CD14-positive monocyte (primary cell): ENCODE data around the gene ZNF225. TPM values are rescaled to one million over a fixed set of nuclear protein-coding genes. Genes with fewer than 3 reads are reported as not detected.

Experiments used
- DNase-seq, 3 donors: peaks; one replicate each; pipeline ENCODE4 v3.0.0-alpha.2; 2011 to 2022
- H2AFZ ChIP-seq: 2 replicates; pipeline ENCODE4 v1.6.0; 2012; ENCODE audit warnings: mild to moderate bottlenecking, low read depth, low read length, inconsistent platforms; ENCODE audit not compliant: insufficient read depth, poor library complexity, severe bottlenecking
- H3K27ac ChIP-seq, 2 donors: 1 replicate in 1 of 2; 2 replicates in 1 of 2; pipeline ENCODE4 v1.5.1; 2012 to 2013; ENCODE audit warnings: low read length in 2 of 2, control low read depth in 1 of 2, inconsistent platforms in 1 of 2, low read depth in 1 of 2, mild to moderate bottlenecking in 1 of 2
- H3K27me3 ChIP-seq, 2 donors: one replicate each; pipeline versions ENCODE4 v1.6.0 to v1.6.1; 2011 to 2013; ENCODE audit warnings: low read length in 2 of 2; ENCODE audit not compliant: control insufficient read depth in 2 of 2, insufficient read depth in 2 of 2
- H3K36me3 ChIP-seq, 2 donors: replicated peaks in 1 of 2; 1 replicate in 1 of 2; 2 replicates in 1 of 2; pipeline versions ENCODE4 v1.5.1 to v1.6.1; 2012 to 2013; ENCODE audit warnings: low read length in 2 of 2, control low read depth in 1 of 2, inconsistent platforms in 1 of 2, mild to moderate bottlenecking in 1 of 2; ENCODE audit not compliant: insufficient read depth in 2 of 2, control insufficient read depth in 1 of 2
- H3K4me1 ChIP-seq, 2 donors: 1 replicate in 1 of 2; 2 replicates in 1 of 2; pipeline versions ENCODE4 v1.5.1 to v1.6.1; 2012 to 2013; ENCODE audit warnings: low read length in 2 of 2, control low read depth in 1 of 2, inconsistent platforms in 1 of 2, mild to moderate bottlenecking in 1 of 2, moderate library complexity in 1 of 2; ENCODE audit not compliant: insufficient read depth in 2 of 2, control insufficient read depth in 1 of 2
- H3K4me2 ChIP-seq: replicated peaks from 2 replicates; pipeline ENCODE3; 2012; ENCODE audit warnings: low read length, moderate library complexity, mild to moderate bottlenecking; ENCODE audit not compliant: poor library complexity, severe bottlenecking; ENCODE audit errors: extremely low read depth
- H3K4me3 ChIP-seq, 3 experiments: fragments of 200-600 bp in 1 of 3; sonication (generic) in 1 of 3; replicated peaks in 1 of 3; 1 replicate in 2 of 3; 2 replicates in 1 of 3; pipeline ENCODE4 v1.5.1; 2011 to 2013; ENCODE audit warnings: low read length in 3 of 3, mild to moderate bottlenecking in 3 of 3, control low read depth in 2 of 3, low read depth in 2 of 3, inconsistent platforms in 1 of 3, moderate library complexity in 1 of 3
- H3K79me2 ChIP-seq: 2 replicates; pipeline ENCODE4 v1.6.0; 2012; ENCODE audit warnings: mild to moderate bottlenecking, control low read depth, inconsistent platforms, low read length, moderate library complexity; ENCODE audit not compliant: insufficient read depth
- H3K9ac ChIP-seq: 2 replicates; pipeline ENCODE4 v1.6.0; 2017; ENCODE audit warnings: low read length, mild to moderate bottlenecking; ENCODE audit not compliant: insufficient read depth, poor library complexity, severe bottlenecking
- H3K9me3 ChIP-seq, 2 donors: replicated peaks in 1 of 2; 1 replicate in 1 of 2; 2 replicates in 1 of 2; pipeline versions ENCODE4 v1.5.1 to v1.6.1; 2012 to 2013; ENCODE audit warnings: low read length in 2 of 2, control low read depth in 1 of 2; ENCODE audit not compliant: control insufficient read depth in 1 of 2, insufficient read depth in 1 of 2
- H4K20me1 ChIP-seq: 2 replicates; pipeline ENCODE4 v1.6.0; 2012; ENCODE audit warnings: mild to moderate bottlenecking, low read length, control low read depth, moderate library complexity; ENCODE audit not compliant: insufficient read depth
- H3K27ac Mint-ChIP-seq, 7 donors: one replicate each; pipeline ENCODE4 v1.8.0; 2020; ENCODE audit warnings: mild to moderate bottlenecking in 7 of 7, mixed read lengths in 7 of 7, moderate library complexity in 6 of 7, inconsistent platforms in 2 of 7
- H3K27me3 Mint-ChIP-seq, 3 donors: one replicate each; pipeline ENCODE4 v1.8.0; 2021 to 2022; ENCODE audit warnings: low read depth in 3 of 3, mild to moderate bottlenecking in 3 of 3, mixed read lengths in 3 of 3, moderate library complexity in 3 of 3, inconsistent platforms in 1 of 3
- H3K36me3 Mint-ChIP-seq, 2 donors: one replicate each; pipeline ENCODE4 v1.8.0; 2020; ENCODE audit warnings: mixed read lengths in 2 of 2, inconsistent platforms in 1 of 2, mild to moderate bottlenecking in 1 of 2
- H3K4me1 Mint-ChIP-seq: one replicate; pipeline ENCODE4 v1.8.0; 2020; ENCODE audit warnings: mild to moderate bottlenecking, mixed read lengths
- H3K4me3 Mint-ChIP-seq, 2 donors: one replicate each; pipeline ENCODE4 v1.8.0; 2020; ENCODE audit warnings: mild to moderate bottlenecking in 2 of 2, mixed read lengths in 2 of 2, moderate library complexity in 1 of 2
- H3K9me3 Mint-ChIP-seq, 7 donors: one replicate each; pipeline ENCODE4 v1.8.0; 2020 to 2022; ENCODE audit warnings: mixed read lengths in 7 of 7, mild to moderate bottlenecking in 6 of 7, moderate library complexity in 6 of 7, inconsistent platforms in 2 of 7
- WGBS: methylation state at CpG from one replicate; pipeline ENCODE4 v1.1.5; 2013; ENCODE audit warnings: missing lambda C conversion rate; ENCODE audit not compliant: insufficient coverage; 5-methylcytosine and 5-hydroxymethylcytosine counted together
- intact Hi-C, 2 donors: fragments of 100-400 bp; cut with micrococcal nuclease; formaldehyde crosslinking; loops; one replicate each; pipeline versions ENCODE4 v1.15.0 to v1.15.1; 2023
- polyA plus RNA-seq, 3 donors: library from polyadenylated mRNA; depleted of rRNA in 1 of 3; unstranded in 2 of 3; stranded (reverse) in 1 of 3; fragments of 300-500 nt in 2 of 3; fragments of >200 nt in 1 of 3; fragmentation: Illumina TruSeq in 2 of 3; gene quantifications; 1 replicate in 2 of 3; 2 replicates in 1 of 3; pipeline ENCODE4 v1.2.3, GENCODE V29; 2012 to 2021
- TF ChIP-seq, protein P1 (sequence below): fragments of 200-600 bp; IDR thresholded peaks from one replicate; pipeline ENCODE4 v1.8.0; 2022; ENCODE audit warnings: antibody characterized with exemption, mild to moderate bottlenecking

The ZNF225 gene
- polyA plus RNA-seq, 3 donors: 0.86 to 1.1 (median 0.93) TPM

DNA sequence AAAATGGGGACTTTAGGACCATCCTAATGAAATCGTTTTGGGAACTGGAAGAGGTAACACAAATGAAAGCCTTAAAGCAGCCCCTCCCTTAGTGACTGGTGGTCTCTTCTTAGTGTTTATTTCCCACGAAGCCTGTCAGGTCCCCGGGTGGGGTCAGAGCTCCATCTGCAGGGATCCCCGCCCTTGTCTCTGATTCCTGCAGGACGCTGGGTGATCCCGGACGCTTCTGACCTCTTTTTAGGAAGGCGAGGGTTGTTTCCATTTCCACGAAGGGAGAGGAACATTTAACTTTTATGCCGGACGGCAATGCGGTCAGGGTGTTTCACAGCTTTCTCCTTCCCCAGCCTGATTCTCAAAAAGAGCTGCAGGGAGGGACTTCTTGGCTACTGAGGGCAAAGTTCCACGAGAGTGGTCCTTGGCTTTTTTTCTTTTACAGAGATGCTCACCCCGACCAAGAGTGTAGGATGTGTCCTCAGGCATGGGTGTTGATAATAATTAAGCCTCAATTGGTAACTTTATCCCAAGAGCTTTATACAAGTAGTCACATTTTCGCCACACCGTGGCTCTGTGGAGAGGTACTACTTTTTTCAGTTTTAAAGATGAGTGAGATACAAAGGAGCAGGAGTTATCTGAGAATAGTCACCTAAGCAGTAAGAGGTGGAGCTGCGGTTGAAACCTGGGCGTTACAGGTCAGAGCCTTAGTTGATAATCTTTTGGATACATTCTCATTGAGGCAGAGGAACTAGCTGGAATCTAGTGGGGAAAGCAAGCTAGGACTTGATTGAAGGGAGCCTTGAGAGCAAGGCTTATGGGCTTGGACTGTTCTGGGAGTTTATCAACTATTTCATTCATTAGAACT, 40.4 kb upstream of the ZNF225 start:
- intact Hi-C loops: loop anchor here in 1 of 2 donors (10.0 kb wide), 1 partner anchor 248 kb away; the partner anchor contains the start of gene ZNF283
- WGBS: 26% methylated on average over 10 of the region's 18 CpGs
- H3K4me3 Mint-ChIP-seq: peak overlapping the region; percentile 96 to 98
- H3K36me3 ChIP-seq: peaks cover 0 to 3% of the 10 kb centered on the region in 2 donors
- no peak overlapping the region for H3K27ac Mint-ChIP-seq
- no peaks in the 10 kb centered on the region for H4K20me1 ChIP-seq
- TF ChIP-seq, protein P1, sequence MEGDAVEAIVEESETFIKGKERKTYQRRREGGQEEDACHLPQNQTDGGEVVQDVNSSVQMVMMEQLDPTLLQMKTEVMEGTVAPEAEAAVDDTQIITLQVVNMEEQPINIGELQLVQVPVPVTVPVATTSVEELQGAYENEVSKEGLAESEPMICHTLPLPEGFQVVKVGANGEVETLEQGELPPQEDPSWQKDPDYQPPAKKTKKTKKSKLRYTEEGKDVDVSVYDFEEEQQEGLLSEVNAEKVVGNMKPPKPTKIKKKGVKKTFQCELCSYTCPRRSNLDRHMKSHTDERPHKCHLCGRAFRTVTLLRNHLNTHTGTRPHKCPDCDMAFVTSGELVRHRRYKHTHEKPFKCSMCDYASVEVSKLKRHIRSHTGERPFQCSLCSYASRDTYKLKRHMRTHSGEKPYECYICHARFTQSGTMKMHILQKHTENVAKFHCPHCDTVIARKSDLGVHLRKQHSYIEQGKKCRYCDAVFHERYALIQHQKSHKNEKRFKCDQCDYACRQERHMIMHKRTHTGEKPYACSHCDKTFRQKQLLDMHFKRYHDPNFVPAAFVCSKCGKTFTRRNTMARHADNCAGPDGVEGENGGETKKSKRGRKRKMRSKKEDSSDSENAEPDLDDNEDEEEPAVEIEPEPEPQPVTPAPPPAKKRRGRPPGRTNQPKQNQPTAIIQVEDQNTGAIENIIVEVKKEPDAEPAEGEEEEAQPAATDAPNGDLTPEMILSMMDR: no peak
- no peak for DNase-seq
- no peaks in the 10 kb centered on the region for H3K27me3 ChIP-seq
- peaks cover 22% of the 10 kb centered on the region for H3K4me1 Mint-ChIP-seq
- H3K9ac ChIP-seq: peak overlapping the region; percentile 17
- no peak overlapping the region for H3K27ac ChIP-seq
- H3K27me3 Mint-ChIP-seq: peaks cover 3 to 4% (median 3%) of the 10 kb centered on the region in 3 donors
- H3K4me1 ChIP-seq: peaks cover 16 to 17% of the 10 kb centered on the region in 2 donors
- H2AFZ ChIP-seq: peak overlapping the region; percentile 98
- peaks cover 20 to 42% of the 10 kb centered on the region in 2 donors for H3K9me3 ChIP-seq
- no peaks in the 10 kb centered on the region for H3K79me2 ChIP-seq
- peaks cover 27 to 56% (median 50%) of the 10 kb centered on the region in 7 donors for H3K9me3 Mint-ChIP-seq
- peaks cover 11% of the 10 kb centered on the region in 2 donors for H3K36me3 Mint-ChIP-seq
- H3K4me3 ChIP-seq: peak overlapping the region; percentile 77 to 82 (median 80)
- H3K4me2 ChIP-seq: peak overlapping the region; percentile 88

DNA sequence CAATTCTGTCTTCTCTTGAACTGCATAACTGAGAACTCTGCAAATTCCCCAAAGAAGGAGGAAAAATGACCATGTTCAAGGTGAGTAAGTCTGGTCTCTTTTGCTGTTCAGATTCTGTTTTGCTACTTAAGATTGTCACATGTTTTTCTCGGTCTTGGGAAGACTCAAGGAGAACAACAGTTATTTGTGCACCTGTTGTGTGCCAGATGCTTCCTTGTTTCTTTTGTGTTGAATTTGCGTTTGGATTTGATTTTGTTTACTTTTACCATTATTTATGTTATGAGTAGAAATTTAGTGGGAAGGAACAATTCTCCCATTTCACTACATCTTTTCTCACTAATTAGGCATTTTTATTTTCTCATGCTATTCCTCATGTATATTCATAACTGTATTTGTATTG, 36.9 kb upstream of the ZNF225 start:
- Histone ChIP-seq H3K4me1 (peaks cover 14 to 16% of the 10 kb centered on the region in 2 donors), H3K9ac (no peak overlapping the region), H3K4me2 (no peak overlapping the region), H3K9me3 (peaks cover 6 to 12% of the 10 kb centered on the region in 2 donors), H3K27me3 (no peaks in the 10 kb centered on the region), H3K27ac (no peak overlapping the region), H3K79me2 (no peaks in the 10 kb centered on the region), H2AFZ (no peak overlapping the region), H3K4me3 (no peak overlapping the region), H3K36me3 (peaks cover 4 to 11% of the 10 kb centered on the region in 2 donors), H4K20me1 (no peaks in the 10 kb centered on the region)
- intact Hi-C loops: loop anchor here in 1 of 2 donors (10.0 kb wide), 1 partner anchor 252 kb away; the partner anchor contains the start of gene ZNF283
- Mint-ChIP-seq H3K27me3 (peaks cover 3 to 5% (median 4%) of the 10 kb centered on the region in 3 donors), H3K27ac (no peak overlapping the region), H3K4me1 (peaks cover 18% of the 10 kb centered on the region), H3K36me3 (peaks cover 18 to 28% of the 10 kb centered on the region in 2 donors), H3K4me3 (no peak overlapping the region), H3K9me3 (peaks cover 16 to 38% (median 26%) of the 10 kb centered on the region in 7 donors)
- DNase-seq: no peak
- TF ChIP-seq, protein P1: no peak
- WGBS: no CpG with 5 or more reads among the region's 2 CpGs
